HEK293 (cell line): Measurements from ENCODE around the gene KLHL29.

ENCODE experiments used
- CTCF ChIA-PET: fragments of 350-600 bp; formaldehyde crosslinking; extraction: SDS; loops from one replicate; lab custom pipeline; 2021; ENCODE audit warnings: antibody characterized with exemption; lab: Yijun Ruan, JAX
- POLR2A ChIA-PET: fragments of 300-600 bp; formaldehyde crosslinking; extraction: SDS; loops from one replicate; lab custom pipeline; 2020; ENCODE audit warnings: antibody characterized with exemption, inconsistent platforms; lab: Yijun Ruan, JAX
- H3K27ac ChIP-seq: fragments of 200-500 bp; sonication (Bioruptor generic); 2 replicates; pipeline ENCODE4 v1.5.1; 2014; ENCODE audit warnings: low read depth, low read length, control low read depth, inconsistent platforms; ENCODE audit errors: extremely low read depth
- H3K36me3 ChIP-seq, 2 experiments: fragments of 200-500 bp in 1 of 2; sonication (Bioruptor generic) in 1 of 2; 1 replicate in 1 of 2; 2 replicates in 1 of 2; pipeline ENCODE4 v1.5.1; 2014 to 2017; ENCODE audit warnings: inconsistent platforms in 2 of 2, low read length in 2 of 2; ENCODE audit not compliant: control insufficient read depth in 2 of 2, insufficient read depth in 1 of 2
- H3K4me1 ChIP-seq: fragments of 200-500 bp; sonication (Bioruptor generic); 2 replicates; pipeline ENCODE4 v1.5.1; 2014; ENCODE audit warnings: mild to moderate bottlenecking, low read length, inconsistent platforms; ENCODE audit not compliant: control insufficient read depth, insufficient read depth
- H3K4me3 ChIP-seq: 2 replicates; pipeline ENCODE4 v1.5.1; 2011; ENCODE audit warnings: low read depth, mild to moderate bottlenecking, control low read depth, low read length, moderate library complexity
- H3K9me3 ChIP-seq: fragments of 200-500 bp; sonication (Bioruptor generic); 2 replicates; pipeline ENCODE4 v1.5.1; 2014; ENCODE audit warnings: low read depth, low read length, inconsistent platforms; ENCODE audit not compliant: control insufficient read depth, insufficient read depth
- CTCF ChIP-seq: fragments of 450-650 bp; formaldehyde crosslinking; IDR thresholded peaks from 2 replicates; pipeline ENCODE4 v1.5.1; 2016; ENCODE audit warnings: missing biosample characterization, missing genetic modification characterization
- GLIS1 ChIP-seq: fragments of 450-650 bp; formaldehyde crosslinking; IDR thresholded peaks from 2 replicates; pipeline ENCODE4 v1.5.1; 2016; ENCODE audit warnings: missing biosample characterization, missing genetic modification characterization
- KLF10 ChIP-seq: fragments of 450-650 bp; IDR thresholded peaks from 2 replicates; pipeline ENCODE4 v1.5.1; 2018; ENCODE audit warnings: missing biosample characterization, mild to moderate bottlenecking, missing genetic modification characterization
- KLF8 ChIP-seq: fragments of 450-650 bp; formaldehyde crosslinking; IDR thresholded peaks from 2 replicates; pipeline ENCODE4 v1.5.1; 2016; ENCODE audit warnings: missing biosample characterization, missing genetic modification characterization
- PATZ1 ChIP-seq: fragments of 450-650 bp; formaldehyde crosslinking; IDR thresholded peaks from 2 replicates; pipeline ENCODE4 v1.5.1; 2016; ENCODE audit warnings: missing biosample characterization, missing genetic modification characterization
- YY1 ChIP-seq: fragments of 450-650 bp; formaldehyde crosslinking; IDR thresholded peaks from 2 replicates; pipeline ENCODE4 v1.5.1; 2018; ENCODE audit warnings: missing biosample characterization, missing genetic modification characterization
- ZNF157 ChIP-seq: fragments of 450-650 bp; formaldehyde crosslinking; IDR thresholded peaks from 2 replicates; pipeline ENCODE4 v1.5.1; 2016; ENCODE audit warnings: missing biosample characterization, missing genetic modification characterization
- ZNF2 ChIP-seq: fragments of 450-650 bp; formaldehyde crosslinking; IDR thresholded peaks from 2 replicates; pipeline ENCODE4 v1.5.1; 2016; ENCODE audit warnings: missing biosample characterization, missing genetic modification characterization
- ZNF221 ChIP-seq: fragments of 450-650 bp; formaldehyde crosslinking; IDR thresholded peaks from 2 replicates; pipeline ENCODE4 v1.5.1; 2017; ENCODE audit warnings: missing biosample characterization, missing genetic modification characterization, borderline replicate concordance
- ZNF311 ChIP-seq: fragments of 450-650 bp; formaldehyde crosslinking; IDR thresholded peaks from 2 replicates; pipeline ENCODE4 v1.5.1; 2017; ENCODE audit warnings: missing biosample characterization, missing genetic modification characterization, borderline replicate concordance
- ZNF362 ChIP-seq: fragments of 450-650 bp; formaldehyde crosslinking; IDR thresholded peaks from 2 replicates; pipeline ENCODE4 v1.5.1; 2016; ENCODE audit warnings: missing biosample characterization, missing genetic modification characterization
- ZNF433 ChIP-seq: fragments of 450-650 bp; formaldehyde crosslinking; IDR thresholded peaks from 2 replicates; pipeline ENCODE4 v1.5.1; 2016; ENCODE audit warnings: missing biosample characterization, missing genetic modification characterization, low read depth
- ZNF501 ChIP-seq: fragments of 450-650 bp; formaldehyde crosslinking; IDR thresholded peaks from 2 replicates; pipeline ENCODE4 v1.5.1; 2016; ENCODE audit warnings: missing biosample characterization, missing genetic modification characterization
- ZNF571 ChIP-seq: fragments of 450-650 bp; formaldehyde crosslinking; IDR thresholded peaks from 2 replicates; pipeline ENCODE4 v1.5.0; 2017; ENCODE audit warnings: missing biosample characterization, missing genetic modification characterization
- ZNF580 ChIP-seq: fragments of 450-650 bp; formaldehyde crosslinking; IDR thresholded peaks from 2 replicates; pipeline ENCODE4 v1.5.1; 2016; ENCODE audit warnings: missing biosample characterization, missing genetic modification characterization

Gene KLHL29

GRCh38 chr2:23413641-23414040 is 28.7 kb downstream of the KLHL29 start:
- ChIA-PET CTCF (interaction anchor here (1.2 kb wide), 1 partner anchor 9 kb away, joined by 3 read pairs; no protein-coding TSS in a partner anchor), POLR2A (no interaction called here)
- no peaks in the 10 kb centered on the region for H3K36me3 ChIP-seq
- no peaks in the 10 kb centered on the region for H3K4me1 ChIP-seq
- H3K27ac ChIP-seq: no peak overlapping the region
- no peaks in the 10 kb centered on the region for H3K9me3 ChIP-seq
- TF ChIP-seq KLF10 (tag by site-specific recombination) (no peak), ZNF362 (tag by site-specific recombination) (no peak), ZNF501 (tag by site-specific recombination) (no peak), PATZ1 (tag by site-specific recombination) (no peak), YY1 (no peak)
- H3K4me3 ChIP-seq: no peak overlapping the region

GRCh38 chr2:23414106-23414505 is 29.1 kb downstream of the KLHL29 start:
- Histone ChIP-seq H3K27ac (no peak overlapping the region), H3K4me3 (no peak overlapping the region), H3K9me3 (no peaks in the 10 kb centered on the region), H3K36me3 (no peaks in the 10 kb centered on the region), H3K4me1 (no peaks in the 10 kb centered on the region)
- POLR2A ChIA-PET: interaction anchor here (1.4 kb wide), 1 partner anchor 22 kb away, joined by 3 read pairs; no protein-coding TSS in a partner anchor
- CTCF ChIA-PET: interaction anchor here (1.2 kb wide), 1 partner anchor 17 kb away, joined by 3 read pairs; no protein-coding TSS in a partner anchor
- TF ChIP-seq KLF8 (tag by site-specific recombination): no peak
- no peak for TF ChIP-seq ZNF311
- no peak for TF ChIP-seq GLIS1 (tag by site-specific recombination)
- no peak for TF ChIP-seq ZNF221 (tag by site-specific recombination)
- no peak for TF ChIP-seq ZNF571 (tag by site-specific recombination)
- TF ChIP-seq CTCF (tag by site-specific recombination): no peak
- no peak for TF ChIP-seq YY1
- no peak for TF ChIP-seq PATZ1 (tag by site-specific recombination)
- TF ChIP-seq ZNF580 (tag by site-specific recombination): no peak
- TF ChIP-seq ZNF2 (tag by site-specific recombination): no peak
- no peak for TF ChIP-seq ZNF433 (tag by site-specific recombination)
- no peak for TF ChIP-seq ZNF157
